ENCODE data around the gene ACSF3.

DNA sequence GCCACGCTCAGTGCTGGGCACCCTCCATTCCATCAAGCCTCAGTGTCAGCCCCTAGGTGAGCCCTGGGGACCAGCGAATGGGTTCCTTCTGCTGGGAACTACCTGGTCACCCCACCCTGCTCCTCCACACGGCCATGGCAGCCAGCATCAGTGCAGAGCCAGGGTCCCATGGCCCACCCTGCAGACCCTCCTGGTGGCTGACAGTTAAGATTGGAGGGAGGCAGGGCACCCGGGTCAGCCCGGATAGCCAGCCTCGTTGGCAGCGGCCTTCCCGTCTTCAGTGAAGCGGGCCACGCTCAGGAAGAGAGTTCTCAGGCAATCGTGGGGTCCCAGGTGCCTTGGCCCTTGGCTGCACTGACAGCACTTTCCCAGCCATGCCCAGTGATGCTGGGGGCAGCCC, 37.1 kb upstream of the ACSF3 start:
- TF ChIP-seq, protein P1, sequence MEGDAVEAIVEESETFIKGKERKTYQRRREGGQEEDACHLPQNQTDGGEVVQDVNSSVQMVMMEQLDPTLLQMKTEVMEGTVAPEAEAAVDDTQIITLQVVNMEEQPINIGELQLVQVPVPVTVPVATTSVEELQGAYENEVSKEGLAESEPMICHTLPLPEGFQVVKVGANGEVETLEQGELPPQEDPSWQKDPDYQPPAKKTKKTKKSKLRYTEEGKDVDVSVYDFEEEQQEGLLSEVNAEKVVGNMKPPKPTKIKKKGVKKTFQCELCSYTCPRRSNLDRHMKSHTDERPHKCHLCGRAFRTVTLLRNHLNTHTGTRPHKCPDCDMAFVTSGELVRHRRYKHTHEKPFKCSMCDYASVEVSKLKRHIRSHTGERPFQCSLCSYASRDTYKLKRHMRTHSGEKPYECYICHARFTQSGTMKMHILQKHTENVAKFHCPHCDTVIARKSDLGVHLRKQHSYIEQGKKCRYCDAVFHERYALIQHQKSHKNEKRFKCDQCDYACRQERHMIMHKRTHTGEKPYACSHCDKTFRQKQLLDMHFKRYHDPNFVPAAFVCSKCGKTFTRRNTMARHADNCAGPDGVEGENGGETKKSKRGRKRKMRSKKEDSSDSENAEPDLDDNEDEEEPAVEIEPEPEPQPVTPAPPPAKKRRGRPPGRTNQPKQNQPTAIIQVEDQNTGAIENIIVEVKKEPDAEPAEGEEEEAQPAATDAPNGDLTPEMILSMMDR (conservative IDR thresholded peaks at IDR 0.05; ENCODE audit: low read depth, low read length), result no peak
- no peak for TF ChIP-seq MXI1 (IDR thresholded peaks at IDR 0.05; ENCODE audit: borderline replicate concordance, low read depth, low read length)
- TF ChIP-seq BHLHE40 (IDR thresholded peaks at IDR 0.05; ENCODE audit: low read depth, low read length), result no peak
- TF ChIP-seq RFX5 (IDR thresholded peaks at IDR 0.05; ENCODE audit: low read depth, low read length), result no peak
- TF ChIP-seq SMC3 (IDR thresholded peaks at IDR 0.05; ENCODE audit: low read depth, low read length), result no peak
- TF ChIP-seq ELK1 (IDR thresholded peaks at IDR 0.05; ENCODE audit: borderline replicate concordance, low read depth, low read length), result no peak
- no peak for TF ChIP-seq USF2 (IDR thresholded peaks at IDR 0.05; ENCODE audit: low read depth, low read length)
- TF ChIP-seq POLR2A (IDR thresholded peaks at IDR 0.05; ENCODE audit: low read depth, low read length), result no peak
- no peak for TF ChIP-seq RAD21 (IDR thresholded peaks at IDR 0.05; ENCODE audit: low read length)
- TF ChIP-seq NFE2L2 (IDR thresholded peaks at IDR 0.05; ENCODE audit: low read depth, low read length), result no peak
- TF ChIP-seq CEBPB (IDR thresholded peaks at IDR 0.05; ENCODE audit: low read depth, low read length), result no peak
- TF ChIP-seq RCOR1 (IDR thresholded peaks at IDR 0.05; ENCODE audit: insufficient replicate concordance, low read length), result no peak
- no peak for TF ChIP-seq FOS (IDR thresholded peaks at IDR 0.05; ENCODE audit: low read depth, low read length)
